WTC11 (cell line): ENCODE results near the gene SPRR5. TPM values are rescaled to one million over a fixed set of nuclear protein-coding genes. Genes with fewer than 3 reads are reported as not detected.

Experiments
- ATAC-seq: fragments of 200-7000 bp; cut with Tn5 transposase; 2 replicates; pipeline ENCODE4 v1.10.0; 2021; ENCODE audit warnings: mild to moderate bottlenecking, moderate library complexity
- Bru-seq: library from RNA; stranded (reverse); fragments of 400-500 nt; gene quantifications from one replicate; lab custom pipeline; 2021; lab: Mats Ljungman, UMichigan
- CTCF ChIA-PET: fragments of 300-600 bp; sonication (Branson Sonifier 250); formaldehyde crosslinking; loops from one replicate; lab custom pipeline; 2021; ENCODE audit warnings: antibody characterized with exemption; lab: Charles Lee
- POLR2A ChIA-PET: fragments of 350-600 bp; sonication (Branson Sonifier 250); formaldehyde crosslinking; loops from one replicate; lab custom pipeline; 2021; ENCODE audit warnings: antibody characterized with exemption; lab: Charles Lee
- DNase-seq: peaks from one replicate; pipeline ENCODE4 v3.0.0; 2021; ENCODE audit warnings: low spot score
- H3K27ac Mint-ChIP-seq: 2 replicates; pipeline ENCODE4 v1.8.0; 2021; ENCODE audit warnings: mixed read lengths
- H3K27me3 Mint-ChIP-seq: 2 replicates; pipeline ENCODE4 v1.8.0; 2021; ENCODE audit warnings: low read depth, mild to moderate bottlenecking, moderate library complexity, mixed read lengths
- H3K36me3 Mint-ChIP-seq: 2 replicates; pipeline ENCODE4 v1.8.0; 2021; ENCODE audit warnings: mixed read lengths
- H3K4me1 Mint-ChIP-seq: 2 replicates; pipeline ENCODE4 v1.8.0; 2022; ENCODE audit warnings: mixed read lengths
- H3K4me3 Mint-ChIP-seq: 2 replicates; pipeline ENCODE4 v1.8.0; 2021; ENCODE audit warnings: mild to moderate bottlenecking, moderate library complexity, mixed read lengths
- H3K9me3 Mint-ChIP-seq: 2 replicates; pipeline ENCODE4 v1.8.0; 2021; ENCODE audit warnings: mixed read lengths
- ARID4B ChIP-seq: sonication (generic); formaldehyde crosslinking; IDR thresholded peaks from 2 replicates; pipeline ENCODE4 v1.8.0; 2023; ENCODE audit warnings: missing genetic modification reagents, mild to moderate bottlenecking, borderline replicate concordance
- CBFB ChIP-seq: sonication (generic); formaldehyde crosslinking; IDR thresholded peaks from 2 replicates; pipeline ENCODE4 v1.8.1; 2022; ENCODE audit warnings: mild to moderate bottlenecking, low read depth, missing genetic modification reagents
- CTCF ChIP-seq: fragments of 200-600 bp; IDR thresholded peaks from 2 replicates; pipeline ENCODE4 v1.8.0; 2022; ENCODE audit warnings: antibody characterized with exemption
- ERG ChIP-seq: fragments of 250-450 bp; sonication (Bioruptor Pico); IDR thresholded peaks from 2 replicates; pipeline ENCODE4 v1.8.0; 2021; ENCODE audit warnings: mild to moderate bottlenecking
- FOXJ3 ChIP-seq: sonication (generic); formaldehyde crosslinking; IDR thresholded peaks from 2 replicates; pipeline ENCODE4 v1.9.0; 2021; ENCODE audit warnings: missing genetic modification reagents, mild to moderate bottlenecking, borderline replicate concordance
- HMGA2 ChIP-seq: fragments of 250-450 bp; sonication (Bioruptor Pico); IDR thresholded peaks from 2 replicates; pipeline ENCODE4 v1.4.0; 2021; ENCODE audit warnings: mild to moderate bottlenecking, moderate library complexity
- IRF1 ChIP-seq: sonication (generic); formaldehyde crosslinking; IDR thresholded peaks from 2 replicates; pipeline ENCODE4 v1.8.0; 2023; ENCODE audit warnings: missing genetic modification reagents
- OVOL2 ChIP-seq: fragments of 250-450 bp; sonication (Bioruptor Pico); IDR thresholded peaks from 2 replicates; pipeline ENCODE4 v1.9.0; 2021; ENCODE audit warnings: mild to moderate bottlenecking, borderline replicate concordance
- PRRX2 ChIP-seq: fragments of 250-450 bp; sonication (Bioruptor Pico); IDR thresholded peaks from 2 replicates; pipeline ENCODE4 v1.8.0; 2021; ENCODE audit warnings: mild to moderate bottlenecking
- STAT6 ChIP-seq: sonication (generic); formaldehyde crosslinking; conservative IDR thresholded peaks from 2 replicates; pipeline ENCODE4 v1.8.1; 2023; ENCODE audit warnings: mild to moderate bottlenecking, low read depth, missing genetic modification reagents, moderate library complexity
- TCF7 ChIP-seq: sonication (generic); formaldehyde crosslinking; IDR thresholded peaks from 2 replicates; pipeline ENCODE4 v1.8.0; 2022; ENCODE audit warnings: mild to moderate bottlenecking, low read depth, missing genetic modification reagents, moderate library complexity
- TEAD4 ChIP-seq: sonication (generic); formaldehyde crosslinking; IDR thresholded peaks from 2 replicates; pipeline ENCODE4 v1.8.0; 2022; ENCODE audit warnings: mild to moderate bottlenecking, missing genetic modification reagents
- ZNF263 ChIP-seq: sonication (generic); formaldehyde crosslinking; IDR thresholded peaks from 2 replicates; pipeline ENCODE4 v1.8.1; 2022; ENCODE audit warnings: low read depth, mild to moderate bottlenecking, moderate library complexity, missing genetic modification reagents
- ZNF423 ChIP-seq: fragments of 250-450 bp; sonication (Bioruptor Pico); IDR thresholded peaks from 2 replicates; pipeline ENCODE4 v2.1.2; 2022; ENCODE audit warnings: mild to moderate bottlenecking, moderate library complexity
- ZNF671 ChIP-seq: fragments of 250-450 bp; sonication (Bioruptor Pico); IDR thresholded peaks from 2 replicates; pipeline ENCODE4 v1.8.0; 2021; ENCODE audit warnings: mild to moderate bottlenecking
- long read RNA-seq, 3 experiments: library from RNA in 1 of 3; library from capped mRNA in 1 of 3; library from polyadenylated mRNA in 1 of 3; unstranded in 2 of 3; stranded (forward) in 1 of 3; transcript quantifications; one replicate each; pipeline ENCODE4 v2.0.0, GENCODE V29; 2021
- total RNA-seq: library from RNA; stranded (reverse); gene quantifications from 3 replicates; pipeline ENCODE4 v1.2.3, GENCODE V29; 2021
- TF ChIP-seq, protein P1 (sequence below): sonication (generic); formaldehyde crosslinking; IDR thresholded peaks from 2 replicates; pipeline ENCODE4 v1.8.1; 2023; ENCODE audit warnings: mild to moderate bottlenecking, moderate library complexity, missing genetic modification reagents

Gene SPRR5
- total RNA-seq (not detected in 3 replicates), Bru-seq, nascent RNA (not detected)
- long read RNA-seq, experiment 1, result 0 reads
- long read RNA-seq, experiment 2, result 0 reads
- long read RNA-seq, experiment 3, result 0 reads

GRCh38 chr1:152946651-152947256 is at the start of gene SPRR5:
TSS of gene SPRR5 (plus strand) at chr1:152947206. CDS start at chr1:152948555, 1,349 bp downstream.
- no peaks in the 10 kb centered on the region for H3K4me1 Mint-ChIP-seq
- CTCF ChIA-PET, result interaction anchor here (0.9 to 1.2 kb wide), 2 partner anchors 29 to 247 kb away, joined by 3 to 4 read pairs; no protein-coding TSS in a partner anchor
- POLR2A ChIA-PET, result no interaction called here
- no peak for TF ChIP-seq TCF7 (CRISPR knock-in tag)
- no peak for TF ChIP-seq STAT6 (CRISPR knock-in tag)
- TF ChIP-seq, protein P1, sequence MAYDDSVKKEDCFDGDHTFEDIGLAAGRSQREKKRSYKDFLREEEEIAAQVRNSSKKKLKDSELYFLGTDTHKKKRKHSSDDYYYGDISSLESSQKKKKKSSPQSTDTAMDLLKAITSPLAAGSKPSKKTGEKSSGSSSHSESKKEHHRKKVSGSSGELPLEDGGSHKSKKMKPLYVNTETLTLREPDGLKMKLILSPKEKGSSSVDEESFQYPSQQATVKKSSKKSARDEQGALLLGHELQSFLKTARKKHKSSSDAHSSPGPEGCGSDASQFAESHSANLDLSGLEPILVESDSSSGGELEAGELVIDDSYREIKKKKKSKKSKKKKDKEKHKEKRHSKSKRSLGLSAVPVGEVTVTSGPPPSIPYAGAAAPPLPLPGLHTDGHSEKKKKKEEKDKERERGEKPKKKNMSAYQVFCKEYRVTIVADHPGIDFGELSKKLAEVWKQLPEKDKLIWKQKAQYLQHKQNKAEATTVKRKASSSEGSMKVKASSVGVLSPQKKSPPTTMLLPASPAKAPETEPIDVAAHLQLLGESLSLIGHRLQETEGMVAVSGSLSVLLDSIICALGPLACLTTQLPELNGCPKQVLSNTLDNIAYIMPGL (CRISPR knock-in tag), result no peak
- no peak for TF ChIP-seq ZNF263
- no peak for TF ChIP-seq ZNF671 (CRISPR knock-in tag)
- TF ChIP-seq HMGA2 (CRISPR knock-in tag), result no peak
- TF ChIP-seq OVOL2 (CRISPR knock-in tag), result no peak
- no peak for TF ChIP-seq PRRX2 (CRISPR knock-in tag)
- TF ChIP-seq FOXJ3 (CRISPR knock-in tag), result no peak
- no peak for TF ChIP-seq ERG (CRISPR knock-in tag)
- TF ChIP-seq IRF1 (CRISPR knock-in tag), result no peak
- no peak for TF ChIP-seq ZNF423 (CRISPR knock-in tag)
- no peak for TF ChIP-seq CBFB (CRISPR knock-in tag)
- TF ChIP-seq CTCF, result no peak
- no peak for TF ChIP-seq TEAD4
- no peak for TF ChIP-seq ARID4B (CRISPR knock-in tag)
- H3K4me3 Mint-ChIP-seq, result no peak within 1 kb of the TSS
- H3K27me3 Mint-ChIP-seq, result peaks cover 8% of the 10 kb centered on the region
- ATAC-seq (no peak), DNase-seq (no peak)
- H3K9me3 Mint-ChIP-seq, result peaks cover 4% of the 10 kb centered on the region
- no peaks in the 10 kb centered on the region for H3K36me3 Mint-ChIP-seq
- no peak within 1 kb of the TSS for H3K27ac Mint-ChIP-seq
